Measurements from ENCODE around the gene CNP.

CNP gene

DNA sequence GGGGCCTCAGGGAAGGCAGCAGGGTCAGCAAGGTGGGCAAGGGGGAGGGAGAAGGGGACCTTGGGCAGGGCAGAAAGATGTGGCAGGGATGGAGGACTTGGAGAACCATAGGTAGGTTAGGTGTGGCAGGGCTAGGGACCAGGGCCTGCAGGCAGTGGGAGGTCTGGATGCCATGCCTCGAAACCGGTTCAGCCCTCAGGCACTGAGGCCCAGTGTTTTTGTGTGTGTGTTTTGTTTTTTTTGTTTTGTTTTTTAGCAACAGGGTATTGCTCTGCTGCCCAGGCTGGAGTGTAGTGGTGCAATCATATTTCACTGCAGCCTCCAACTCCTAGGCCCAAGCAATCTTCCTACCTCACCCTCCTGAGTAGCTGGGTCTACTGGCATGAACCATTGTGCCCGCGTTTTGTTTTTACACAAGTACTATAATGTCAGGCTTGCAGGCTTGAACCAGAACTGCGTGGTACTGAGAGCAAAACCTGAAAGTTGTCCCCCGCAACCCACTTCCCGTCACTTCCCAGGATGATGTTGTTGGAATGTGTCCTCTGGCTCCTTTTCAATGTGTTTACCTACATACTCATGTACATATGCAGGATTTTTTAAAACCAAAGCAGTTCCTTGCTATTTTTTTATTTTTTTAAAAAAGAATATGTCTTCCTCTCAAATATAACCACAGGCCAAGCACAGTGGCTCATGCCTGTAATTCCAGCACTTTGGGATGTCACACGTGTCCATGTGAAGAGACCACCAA, 23.8 kb upstream of the CNP start:
- no peak for DNase-seq (ENCODE audit: low read depth)

DNA sequence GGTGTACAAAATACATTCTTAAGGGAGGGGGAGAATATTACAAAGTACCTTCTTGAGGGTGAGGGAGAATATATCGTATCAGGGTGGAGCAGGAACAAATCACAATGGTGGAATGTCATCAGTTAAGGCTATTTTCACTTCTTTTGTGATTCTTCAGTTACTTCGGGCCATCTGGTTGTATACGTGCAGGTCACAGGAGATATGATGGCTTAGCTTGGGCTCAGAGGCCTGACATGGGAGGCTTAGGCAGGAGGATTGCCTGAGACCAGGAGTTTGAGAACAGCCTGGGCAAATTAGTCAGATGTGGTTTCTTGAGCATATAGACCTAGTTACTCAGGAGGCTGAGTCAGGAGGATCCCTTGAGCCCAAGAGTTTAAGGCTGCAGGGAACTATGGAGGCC, 23.1 kb upstream of the CNP start:
- DNase-seq (ENCODE audit: low read depth) = no peak

DNA sequence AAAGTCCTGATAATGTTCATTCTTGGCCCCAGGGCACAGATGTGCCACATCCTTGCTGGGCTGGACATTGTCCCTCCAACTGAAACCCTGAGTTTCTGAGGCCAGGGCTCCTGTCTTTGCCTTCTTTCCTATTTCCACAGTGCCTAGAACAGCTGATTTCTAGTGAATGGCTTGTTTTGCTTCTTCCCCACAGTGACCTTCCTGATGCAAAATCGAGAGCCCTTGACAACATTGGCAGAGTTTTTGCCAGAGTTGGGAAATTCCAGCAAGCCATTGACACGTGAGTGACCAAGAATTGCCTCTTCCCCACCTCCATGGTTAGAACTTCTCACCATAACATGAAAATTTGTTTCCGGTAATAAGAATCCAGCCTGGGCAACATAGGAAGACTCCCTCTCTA, 21.7 kb upstream of the CNP start:
- DNase-seq (ENCODE audit: low read depth) = no peak

DNA sequence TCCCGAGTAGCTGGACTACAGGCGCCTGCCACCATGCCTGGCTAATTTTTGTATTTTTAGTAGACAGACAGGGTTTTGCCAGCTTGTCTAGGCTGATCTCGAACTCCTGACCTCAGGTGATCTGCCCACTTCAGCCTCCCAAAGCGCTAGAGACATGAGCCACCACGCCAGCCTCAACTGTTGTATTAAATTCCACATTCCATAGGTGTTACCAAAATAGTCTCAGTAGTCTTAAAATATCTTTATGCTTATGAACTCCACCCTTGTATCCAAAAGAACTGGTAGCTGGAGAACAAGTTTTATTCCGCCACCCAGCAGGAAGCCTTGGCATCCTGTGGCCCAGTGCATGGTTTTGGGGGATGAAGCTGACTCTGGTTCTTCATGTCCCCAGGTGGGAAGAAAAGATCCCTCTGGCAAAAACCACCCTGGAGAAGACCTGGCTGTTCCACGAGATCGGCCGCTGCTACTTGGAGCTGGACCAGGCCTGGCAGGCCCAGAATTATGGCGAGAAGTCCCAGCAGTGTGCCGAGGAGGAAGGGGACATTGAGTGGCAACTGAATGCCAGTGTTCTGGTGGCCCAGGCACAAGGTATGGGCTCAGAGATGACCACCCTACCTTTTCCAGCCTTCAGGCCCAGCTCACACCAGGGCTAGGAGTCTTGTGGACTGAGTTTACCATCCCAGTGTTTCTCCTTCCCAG, 17.7 kb upstream of the CNP start:
- DNase-seq (ENCODE audit: low read depth) = no peak

DNA sequence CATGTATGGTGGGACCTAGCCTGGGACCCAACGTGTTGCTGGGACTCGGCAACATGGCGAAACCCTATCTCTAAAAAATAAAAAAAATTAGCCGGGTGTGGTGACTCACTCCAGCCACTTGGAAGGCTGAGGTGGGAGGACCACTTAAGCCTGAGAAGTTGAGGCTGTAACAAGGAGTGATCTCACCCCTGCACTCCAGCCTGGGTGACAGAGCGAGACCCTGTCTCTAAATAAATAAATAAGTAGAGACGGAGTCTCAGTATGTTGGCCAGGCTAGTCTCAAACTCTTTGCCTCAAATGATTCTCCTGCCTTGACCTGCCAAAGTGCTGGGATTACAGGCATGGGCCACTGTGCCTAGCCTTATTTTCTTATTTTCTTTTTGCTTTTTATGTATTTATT, 10.1 kb upstream of the CNP start:
- no peak for DNase-seq (ENCODE audit: low read depth)

DNA sequence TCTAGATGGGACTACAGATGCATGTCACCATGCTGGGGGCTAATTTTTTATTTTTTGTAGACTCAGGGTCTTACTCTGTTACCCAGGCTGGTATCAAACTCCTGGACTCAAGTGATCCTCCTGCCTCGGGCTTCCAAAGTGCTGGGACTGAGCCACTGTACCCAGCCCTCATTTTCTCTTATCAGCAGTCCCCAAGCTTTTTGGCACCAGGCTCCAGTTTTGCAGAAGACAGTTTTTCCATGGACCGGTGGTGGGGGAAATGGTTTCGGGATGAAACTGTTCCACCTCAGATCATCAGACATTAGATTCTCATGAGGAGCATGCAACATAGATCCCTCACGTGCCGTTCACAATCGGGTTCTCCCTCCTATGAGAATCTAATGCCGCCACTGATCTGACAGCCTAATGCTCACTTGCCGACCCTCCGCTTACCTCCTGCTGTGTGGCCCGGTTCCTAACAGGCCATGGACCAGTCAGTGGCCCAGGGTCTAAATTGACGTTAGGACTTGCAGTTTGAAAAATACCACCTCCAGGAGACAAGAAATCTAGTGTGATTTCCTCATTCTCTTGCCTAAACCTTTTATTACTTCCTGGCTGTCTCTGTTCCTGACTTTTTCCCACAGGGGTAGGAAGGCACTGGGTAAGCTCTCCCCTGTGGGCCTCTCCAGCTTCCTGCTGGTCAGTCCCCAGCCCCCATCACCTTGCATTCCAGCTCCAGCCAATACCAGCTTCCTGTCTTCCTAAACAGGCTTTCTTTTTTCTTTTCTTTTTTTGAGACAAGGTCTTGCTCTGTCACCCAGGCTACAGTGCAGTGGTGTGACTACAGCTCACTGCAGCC, 9.3 kb upstream of the CNP start:
- no peak for DNase-seq (ENCODE audit: low read depth)

DNA sequence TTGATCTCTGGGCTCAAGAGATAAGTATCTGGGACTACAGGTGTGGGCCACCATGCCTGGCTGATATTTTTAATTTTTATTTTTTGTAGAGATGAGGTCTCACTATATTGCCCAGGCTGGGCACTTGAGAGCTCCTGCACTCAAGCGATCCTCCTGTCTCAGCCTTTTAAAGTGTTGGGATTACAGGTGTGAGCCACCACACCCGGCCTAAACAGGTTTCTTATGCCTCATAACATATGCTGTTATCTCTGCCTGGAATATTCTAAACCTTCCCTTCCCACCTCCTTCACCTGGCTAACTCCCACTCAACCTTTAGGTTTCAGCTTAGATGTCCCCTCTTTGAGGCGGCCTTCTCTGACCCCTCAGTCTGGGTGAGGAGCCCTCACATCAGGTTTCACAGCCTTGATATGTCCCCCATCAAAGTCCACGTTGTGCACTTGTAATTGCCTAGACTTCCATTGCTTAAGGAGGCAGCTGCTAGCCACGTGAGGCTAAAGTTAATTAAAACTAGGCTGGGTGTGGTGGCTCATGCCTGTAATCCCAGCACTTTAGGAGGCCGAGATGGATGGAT, 8.6 kb upstream of the CNP start:
- DNase-seq (ENCODE audit: low read depth) = no peak

DNA sequence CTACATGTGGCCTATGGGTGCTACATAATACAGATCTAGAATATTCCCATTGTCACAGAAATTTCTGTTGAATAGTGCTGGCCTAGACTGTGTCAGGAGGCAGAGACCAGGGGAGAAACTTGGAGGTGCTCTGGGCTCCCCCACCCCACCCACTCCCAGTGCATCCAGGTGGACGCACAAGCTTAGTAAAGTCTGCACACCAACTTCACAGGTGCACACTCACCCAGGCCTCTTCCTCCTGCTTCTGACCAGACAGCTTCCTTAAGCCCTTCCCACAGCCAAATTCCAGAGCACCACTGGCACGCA, 7.6 kb upstream of the CNP start:
- DNase-seq (ENCODE audit: low read depth) = no peak

DNA sequence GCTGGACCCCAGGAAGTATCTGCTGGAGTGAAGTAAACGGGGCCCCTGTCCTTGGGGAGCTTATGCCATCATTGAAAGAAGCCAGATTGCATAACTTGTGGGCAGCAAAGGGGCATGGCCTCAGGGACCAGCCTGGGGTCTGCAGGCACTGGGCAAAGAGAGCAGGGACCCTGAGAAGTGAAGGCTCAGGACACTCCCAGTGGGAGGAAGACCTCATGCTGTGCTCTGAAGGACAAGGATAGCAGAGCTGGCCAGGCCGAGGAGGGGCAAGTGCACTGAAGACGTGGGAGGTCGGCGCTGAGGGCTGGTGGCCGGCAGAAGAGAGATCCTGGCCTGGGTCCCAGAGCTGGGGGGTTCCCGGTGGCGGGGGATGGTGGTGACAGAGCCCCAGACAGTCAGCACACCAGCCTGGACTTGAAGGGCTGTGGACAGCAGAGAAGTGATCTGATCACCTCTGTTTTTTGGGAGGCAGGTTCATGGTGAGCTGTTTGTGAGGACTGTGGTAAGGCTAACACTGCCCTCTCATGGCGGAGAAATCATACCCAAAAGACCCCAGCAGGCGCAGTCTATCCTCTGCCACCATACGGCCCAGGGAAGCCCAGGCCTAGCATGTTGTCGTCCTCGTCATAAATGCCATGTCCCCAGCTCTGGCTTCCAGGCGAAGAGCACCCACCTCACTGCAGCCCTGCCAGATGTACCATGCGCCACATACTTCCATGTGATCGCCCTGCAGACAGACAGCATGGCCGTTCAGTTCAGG, 7.1 kb upstream of the CNP start:
- DNase-seq (ENCODE audit: low read depth) = no peak

DNA sequence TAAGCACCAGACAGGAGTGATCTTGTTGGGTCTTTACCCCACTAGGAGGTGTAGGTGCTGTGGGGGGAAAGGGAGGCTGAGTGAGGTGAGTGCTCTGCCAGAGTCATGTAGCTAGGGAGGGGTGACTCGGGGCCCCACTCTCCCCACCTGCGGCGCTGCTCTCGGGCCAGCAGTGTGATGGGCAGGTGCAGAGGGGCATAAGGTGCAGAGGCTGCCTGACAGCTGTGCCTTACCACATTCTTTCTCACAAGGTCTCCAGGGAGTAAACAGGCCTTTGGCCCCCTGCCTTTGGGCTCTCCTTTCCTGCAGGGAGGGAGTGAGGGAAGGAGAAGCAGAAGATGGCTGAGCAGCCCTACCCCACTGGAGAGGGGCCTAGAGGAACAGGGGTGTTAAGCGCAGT, 4.5 kb upstream of the CNP start:
- no peak for DNase-seq (ENCODE audit: low read depth)

DNA sequence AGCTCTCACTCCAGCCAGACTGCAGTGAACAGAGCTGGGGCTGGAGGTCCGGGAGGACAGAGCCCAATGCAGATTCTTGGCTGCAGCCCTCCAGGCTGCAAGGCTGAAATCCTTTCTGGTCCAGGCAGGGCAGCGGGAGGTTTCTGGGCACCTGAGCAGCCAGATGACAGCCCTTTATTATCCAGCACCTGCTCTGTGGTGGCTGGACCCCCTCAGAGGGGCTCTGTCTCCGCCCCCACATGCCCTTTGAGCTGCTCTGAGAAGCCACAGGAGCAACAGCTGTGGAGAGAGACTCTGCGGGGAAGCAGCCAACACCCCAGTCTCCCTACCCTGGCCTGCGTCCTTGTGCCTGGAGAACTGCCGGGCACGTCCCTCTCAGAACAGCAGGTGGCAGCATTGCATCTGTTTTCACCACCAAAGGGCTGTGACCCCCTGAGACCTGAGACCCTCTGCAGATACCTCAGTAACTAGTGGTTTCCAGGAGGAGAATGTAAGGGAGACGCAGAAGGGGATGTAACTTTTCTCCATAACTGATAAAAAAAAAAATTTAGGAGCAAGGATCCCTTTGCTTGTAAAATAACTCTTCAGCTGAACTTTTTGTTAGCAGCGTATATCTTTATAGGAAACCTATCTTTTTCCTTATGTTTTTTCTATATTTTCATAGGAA, 3.7 kb upstream of the CNP start:
- peak; percentile 54 for DNase-seq (ENCODE audit: low read depth)

DNA sequence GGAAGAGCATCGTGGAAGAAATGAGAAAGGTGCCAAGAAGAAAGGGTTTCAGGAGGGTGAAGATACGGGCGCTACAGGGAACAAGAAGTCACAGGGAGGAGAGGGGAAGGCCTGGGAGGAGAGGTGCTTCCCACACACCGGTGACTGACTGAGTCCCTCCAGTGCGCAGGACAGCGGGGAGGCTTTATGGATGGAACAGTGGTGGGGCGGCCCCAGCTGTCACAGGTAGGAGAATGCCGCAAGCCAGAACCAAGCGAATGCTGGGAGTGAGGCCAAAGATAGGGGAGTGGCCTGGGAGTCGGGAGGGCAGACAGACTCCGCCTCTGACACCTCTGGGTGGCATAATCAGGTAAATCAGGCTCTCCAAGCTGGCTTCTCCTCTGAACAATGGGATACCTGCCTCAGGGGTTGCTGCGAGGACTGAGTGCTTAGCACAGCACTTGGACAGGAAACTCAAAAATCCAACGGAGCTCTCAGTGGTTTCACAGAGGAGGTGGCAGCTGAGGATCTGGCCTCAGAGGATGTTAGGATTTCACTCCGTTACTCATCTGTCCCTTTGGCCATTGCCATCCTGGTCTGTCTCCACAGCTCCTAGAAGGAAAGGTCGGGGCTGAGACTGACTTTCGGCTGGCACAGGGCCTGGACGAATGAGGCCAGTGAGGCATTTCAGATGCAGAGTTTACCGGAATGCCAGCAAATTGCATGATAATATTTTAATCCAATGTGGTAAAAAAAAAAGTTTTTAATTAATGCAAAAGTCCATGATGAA, 717 bp upstream of the CNP start:
- peak; percentile 49 for DNase-seq (ENCODE audit: low read depth)

DNA sequence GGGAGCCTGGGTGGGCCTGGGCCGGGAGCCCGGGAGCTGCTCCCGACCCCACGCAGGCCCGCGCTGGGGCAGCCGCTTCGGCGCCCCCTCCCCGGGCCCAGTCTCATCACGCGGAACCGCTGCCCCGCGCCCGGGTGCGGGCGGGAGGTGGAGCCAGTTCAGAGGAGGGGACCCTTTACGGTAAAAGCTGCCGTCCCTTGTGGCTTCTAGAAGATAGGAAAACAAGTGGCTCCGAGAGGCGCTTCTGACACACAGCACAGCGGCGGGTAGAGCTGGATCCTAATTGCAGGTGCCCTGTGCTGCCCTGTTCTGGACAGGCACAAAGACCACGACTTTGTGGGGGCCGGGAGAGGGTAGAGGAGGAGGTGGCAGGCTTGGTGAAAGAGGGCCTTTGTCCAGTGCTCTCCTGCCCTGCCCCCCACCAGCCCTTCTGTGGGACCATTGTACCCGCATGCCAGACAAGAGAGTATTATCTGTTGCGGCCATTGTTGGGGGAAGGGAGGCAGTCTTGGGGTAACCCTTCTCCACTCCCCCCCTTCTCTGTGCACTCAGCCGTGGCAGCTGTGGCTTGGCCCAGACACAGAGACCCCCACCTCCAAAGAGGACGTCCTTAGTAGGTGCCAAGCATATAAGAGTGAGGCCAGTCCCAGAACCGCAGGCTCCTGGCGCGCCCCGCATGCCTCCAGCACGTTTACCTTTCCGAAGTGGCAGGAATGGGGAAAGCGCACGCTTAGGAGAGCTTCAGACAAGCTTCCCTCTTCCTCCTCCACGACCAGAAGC, 736 bp downstream of the CNP start:
- DNase-seq (ENCODE audit: low read depth) = peak; percentile 19

DNA sequence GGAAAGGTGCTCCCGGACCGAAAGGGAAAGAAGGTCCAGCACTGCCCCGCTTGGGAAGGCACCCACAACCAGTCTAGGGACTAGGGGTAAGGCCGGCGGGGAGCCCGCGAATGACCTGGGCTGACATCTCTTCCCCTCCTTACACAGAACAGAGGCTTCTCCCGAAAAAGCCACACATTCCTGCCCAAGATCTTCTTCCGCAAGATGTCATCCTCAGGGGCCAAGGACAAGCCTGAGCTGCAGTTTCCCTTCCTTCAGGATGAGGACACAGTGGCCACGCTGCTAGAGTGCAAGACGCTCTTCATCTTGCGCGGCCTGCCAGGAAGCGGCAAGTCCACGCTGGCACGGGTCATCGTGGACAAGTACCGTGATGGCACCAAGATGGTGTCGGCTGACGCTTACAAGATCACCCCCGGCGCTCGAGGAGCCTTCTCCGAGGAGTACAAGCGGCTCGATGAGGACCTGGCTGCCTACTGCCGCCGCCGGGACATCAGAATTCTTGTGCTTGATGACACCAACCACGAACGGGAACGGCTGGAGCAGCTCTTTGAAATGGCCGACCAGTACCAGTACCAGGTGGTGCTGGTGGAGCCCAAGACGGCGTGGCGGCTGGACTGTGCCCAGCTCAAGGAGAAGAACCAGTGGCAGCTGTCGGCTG, 1.5 kb downstream of the CNP start:
- DNase-seq (ENCODE audit: low read depth) = no peak

DNA sequence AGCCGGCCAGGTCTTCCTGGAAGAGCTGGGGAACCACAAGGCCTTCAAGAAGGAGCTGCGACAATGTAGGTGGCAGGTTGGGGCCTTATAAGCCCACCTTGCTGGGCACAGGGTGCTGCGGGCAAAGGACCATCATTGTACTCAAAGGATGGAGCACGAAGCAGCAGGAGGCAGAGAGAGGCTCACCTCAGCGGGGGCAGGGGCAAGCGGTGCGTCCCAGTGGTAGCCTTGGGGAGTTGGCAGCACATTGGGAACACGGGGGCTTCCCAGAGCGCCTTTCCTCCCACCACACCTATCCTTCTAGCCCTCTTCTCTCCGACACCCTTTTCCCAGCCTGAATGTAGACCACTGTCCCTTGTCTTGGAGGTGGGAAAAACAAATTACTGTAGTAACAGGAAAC, 2.1 kb downstream of the CNP start:
- DNase-seq (ENCODE audit: low read depth) = no peak

DNA sequence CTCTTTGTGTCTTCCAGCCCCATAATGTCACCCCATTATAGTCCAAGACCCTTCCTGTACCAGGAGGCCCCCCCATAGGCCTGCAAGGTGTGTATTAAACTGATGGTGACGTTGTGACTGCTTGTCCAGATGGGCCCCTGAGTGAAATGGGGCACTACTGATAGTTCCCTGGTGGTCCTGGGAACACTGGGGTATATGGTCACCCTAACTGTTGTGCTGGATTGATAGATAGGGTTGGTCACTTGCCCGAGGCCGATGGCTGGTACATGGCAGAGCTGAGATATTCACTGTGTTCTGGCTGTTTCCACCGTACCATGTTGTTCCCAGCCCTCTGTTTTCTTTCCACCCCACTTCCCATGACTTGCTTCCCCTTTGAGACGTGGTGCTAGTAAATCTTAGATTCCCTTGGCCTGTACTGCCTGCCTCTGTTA, 4.3 kb downstream of the CNP start:
- DNase-seq (ENCODE audit: low read depth) = no peak

DNA sequence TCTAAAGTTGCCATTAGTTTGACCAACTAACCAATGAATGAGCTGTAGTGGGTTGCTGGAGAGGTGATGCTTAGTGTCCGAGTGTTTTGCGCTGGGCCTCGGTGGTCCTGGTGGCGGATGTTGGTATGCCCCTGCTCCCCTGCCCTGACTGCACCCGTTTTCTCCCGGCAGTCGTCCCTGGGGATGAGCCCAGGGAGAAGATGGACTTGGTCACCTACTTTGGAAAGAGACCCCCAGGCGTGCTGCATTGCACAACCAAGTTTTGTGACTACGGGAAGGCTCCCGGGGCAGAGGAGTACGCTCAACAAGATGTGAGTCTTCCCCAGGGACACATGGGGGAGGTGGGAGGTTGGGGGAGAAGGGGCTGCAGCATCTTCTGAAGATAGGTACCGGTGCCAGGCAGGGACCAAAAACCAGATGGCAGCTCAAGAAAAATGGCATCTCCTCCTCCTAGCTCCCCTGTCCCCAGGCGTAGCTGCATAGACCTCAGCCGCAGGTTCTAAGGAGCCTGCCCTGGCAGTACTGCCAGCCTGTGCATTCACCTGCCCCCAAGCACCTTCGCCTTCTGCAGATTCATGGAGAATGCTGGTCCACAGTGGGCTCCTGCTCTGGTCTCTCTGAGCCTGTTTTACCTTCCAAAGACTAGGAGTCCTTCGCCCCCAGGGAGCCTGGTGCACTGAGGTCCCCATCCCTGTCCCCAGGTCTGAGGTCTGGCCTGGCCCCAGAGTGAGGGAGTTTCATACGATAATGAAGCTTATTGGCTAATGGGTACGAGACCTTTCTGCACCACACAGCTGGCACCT, 5.3 kb downstream of the CNP start:
- DNase-seq (ENCODE audit: low read depth) = no peak

DNA sequence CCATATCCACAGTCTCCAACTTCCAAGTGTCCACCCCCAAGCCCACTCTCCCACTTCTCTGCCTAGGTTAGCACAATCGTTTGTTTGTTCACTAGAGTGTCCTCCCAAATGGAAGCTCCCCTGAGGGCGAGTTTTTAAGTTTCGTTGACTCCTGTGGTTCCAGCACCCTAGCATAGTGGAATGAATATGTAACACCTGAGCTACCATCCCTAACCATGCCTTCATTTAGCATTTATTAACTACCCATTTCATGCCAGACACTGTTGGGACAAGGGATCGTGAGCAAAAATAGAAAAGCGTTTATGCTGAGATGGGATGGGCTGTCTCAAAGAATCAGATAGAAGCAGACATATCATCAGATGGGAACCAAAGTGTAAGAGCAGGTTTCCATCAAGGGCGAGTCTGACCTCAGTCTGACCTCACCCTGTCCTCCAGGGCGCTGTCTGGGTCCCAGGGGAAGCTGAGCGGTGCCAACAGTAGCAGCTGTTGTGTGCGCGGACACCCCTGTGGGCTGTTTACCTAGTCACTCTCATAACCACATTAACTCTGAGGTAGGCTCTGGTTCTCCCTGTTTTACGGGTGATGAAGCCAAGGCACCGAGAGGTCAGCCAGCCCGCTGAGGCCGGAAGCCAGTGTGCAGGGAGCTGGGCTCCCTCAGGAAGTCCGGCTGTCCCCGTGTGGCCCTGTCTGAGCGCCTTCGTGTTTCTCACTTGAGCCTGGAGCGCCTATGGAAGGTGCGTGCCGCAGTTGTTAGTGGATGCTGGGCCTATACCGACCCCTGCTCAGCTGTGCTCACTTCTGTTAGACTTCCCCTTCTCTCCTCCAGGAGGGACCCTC, 6.2 kb downstream of the CNP start:
- DNase-seq (ENCODE audit: low read depth) = no peak

Data from activated T-helper 9 cell treated with anti-CD3 and anti-CD28 coated beads, Interleukin-2, amount 50 U/mL, for 16 hours (primary cell).